HTR-8/SVneo (cell line): Measurements from ENCODE around the gene ADAMTS16.
A peak's percentile ranks its signal among the peaks of the same experiment; 100 is the strongest.

ENCODE experiments used
- DNase-seq: peaks from one replicate; pipeline ENCODE4 v3.0.0; 2011; ENCODE audit warnings: low spot score, mixed read lengths; ENCODE audit not compliant: insufficient read length
- FAIRE-seq: peaks from 2 replicates; lab custom pipeline; 2011; peaks lifted over from hg19 to GRCh38; lab: Jason Lieb, UNC

The ADAMTS16 gene

DNA sequence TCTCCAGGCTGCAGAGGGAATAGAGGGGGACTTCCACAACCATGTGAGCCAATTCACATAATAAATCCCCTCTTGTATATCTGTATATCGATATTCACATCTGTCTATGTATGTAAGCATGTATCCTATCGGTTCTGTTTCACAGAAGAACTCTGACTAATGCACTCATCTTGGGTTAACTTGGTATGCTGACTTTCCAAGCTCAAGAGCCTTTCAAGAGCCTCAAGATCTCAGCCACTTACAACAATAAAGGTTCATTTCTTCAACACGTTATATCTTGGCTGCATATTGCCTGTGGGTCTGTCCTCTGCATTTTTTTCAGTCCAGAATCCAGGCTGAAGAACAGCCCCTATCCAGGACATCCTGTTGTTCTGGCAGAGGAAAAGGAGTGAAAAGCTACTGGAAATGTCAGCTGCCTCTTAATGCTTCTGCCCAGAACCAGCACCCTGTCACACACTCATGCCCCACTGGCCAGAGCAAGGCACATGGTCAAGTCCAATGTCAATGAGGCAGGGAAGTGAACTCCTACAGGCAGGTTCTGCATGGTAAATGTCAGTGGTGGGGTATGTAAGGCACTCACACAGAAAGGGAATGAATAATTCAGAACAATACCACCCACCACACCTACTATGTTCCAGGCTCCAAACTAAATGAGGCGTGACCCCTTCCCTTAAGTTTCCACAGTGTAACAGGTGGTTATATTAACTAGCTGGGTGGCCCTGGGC lies 190.8 kb downstream of the ADAMTS16 start:
- FAIRE-seq (peak; percentile 54), DNase-seq (no peak)

DNA sequence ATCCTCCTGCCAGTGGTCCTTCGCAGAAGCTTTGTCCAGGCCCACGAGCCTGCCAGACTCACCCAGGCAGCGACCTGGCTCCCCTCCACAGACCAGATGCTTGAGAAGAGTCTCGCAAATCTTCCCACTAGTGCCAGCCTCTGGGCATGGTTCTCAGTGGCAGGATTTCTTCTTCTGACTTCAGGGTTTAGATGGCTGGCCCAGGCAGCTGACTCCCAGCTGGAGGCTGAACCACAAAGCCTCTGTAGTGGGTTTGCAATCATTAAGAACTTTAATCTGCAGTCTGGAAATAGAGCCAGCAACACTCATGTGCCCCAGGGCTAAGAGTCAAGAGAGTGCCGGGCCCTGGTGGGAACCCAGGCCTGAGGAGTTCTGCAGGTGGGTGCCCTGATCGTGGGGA lies 191.7 kb downstream of the ADAMTS16 start:
- FAIRE-seq (no peak), DNase-seq (no peak)

DNA sequence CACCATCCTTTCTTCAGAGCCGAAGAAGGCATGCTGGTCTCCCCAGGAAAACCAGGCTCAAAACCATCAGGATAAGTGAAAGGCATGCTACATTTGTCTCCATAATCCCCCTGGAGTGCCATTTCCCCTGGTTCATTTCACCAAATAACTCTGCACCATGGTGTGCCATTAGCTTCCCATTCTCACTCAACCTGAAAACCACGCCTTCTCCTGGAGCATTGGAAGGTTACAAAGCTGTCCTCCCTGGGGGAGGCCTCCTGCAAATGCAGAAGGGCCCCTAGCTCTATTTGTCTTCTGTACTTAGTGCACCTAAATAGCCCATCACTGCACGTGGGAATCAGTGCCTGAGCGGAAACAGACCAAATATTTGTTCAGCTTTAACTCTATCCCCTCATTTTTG lies 192.2 kb downstream of the ADAMTS16 start:
- DNase-seq (no peak), FAIRE-seq (peak; percentile 38)

DNA sequence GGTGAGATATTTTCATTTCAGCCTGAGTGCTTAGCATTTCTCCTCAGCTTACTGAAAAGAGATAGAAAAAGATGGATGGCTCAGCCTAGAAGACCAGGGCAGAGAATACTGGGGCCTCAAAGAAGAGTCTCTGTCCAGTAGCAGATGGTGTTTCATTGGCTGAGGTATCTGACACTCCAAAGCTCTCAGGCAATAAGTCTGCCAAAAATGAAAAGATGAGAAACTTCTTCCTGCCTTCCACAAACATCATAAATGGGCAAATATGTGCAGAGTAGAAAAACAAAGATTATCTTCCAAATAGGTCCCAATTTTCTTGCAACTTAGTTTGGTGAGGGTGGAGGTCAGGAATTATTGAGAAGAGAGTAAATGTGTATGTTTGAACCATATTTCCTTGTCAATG lies 195.0 kb downstream of the ADAMTS16 start:
- FAIRE-seq, result no peak

DNA sequence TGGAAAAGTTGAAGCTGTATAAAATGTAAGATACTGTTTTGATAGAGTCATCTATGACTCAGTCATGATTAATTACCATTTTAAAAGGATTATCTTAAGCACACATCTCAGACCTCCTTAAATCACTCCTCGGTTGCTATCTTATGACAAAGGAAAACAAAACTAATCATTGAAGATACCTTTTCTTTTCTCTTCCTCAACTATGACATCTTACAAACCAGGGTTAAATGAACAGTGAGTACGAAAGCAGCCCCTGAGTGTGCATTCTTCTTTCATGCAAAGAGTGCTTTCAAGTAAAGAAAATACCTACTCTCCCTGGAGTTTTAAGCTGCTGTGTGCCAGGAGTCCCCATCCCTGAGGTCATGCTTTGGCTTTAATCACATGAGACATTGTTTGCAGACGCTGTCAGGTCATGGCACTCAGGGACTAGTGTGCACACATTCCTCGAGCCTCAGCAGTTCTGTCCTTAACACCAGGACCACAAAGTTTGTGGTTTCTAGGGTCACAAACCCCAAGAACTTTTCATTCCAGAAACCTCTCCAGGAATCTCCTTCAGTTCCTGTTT lies 195.7 kb downstream of the ADAMTS16 start:
- DNase-seq, result peak; percentile 67

More for the DNA sequence above, 195.0 kb downstream of the ADAMTS16 start:
- DNase-seq, result no peak

DNA sequence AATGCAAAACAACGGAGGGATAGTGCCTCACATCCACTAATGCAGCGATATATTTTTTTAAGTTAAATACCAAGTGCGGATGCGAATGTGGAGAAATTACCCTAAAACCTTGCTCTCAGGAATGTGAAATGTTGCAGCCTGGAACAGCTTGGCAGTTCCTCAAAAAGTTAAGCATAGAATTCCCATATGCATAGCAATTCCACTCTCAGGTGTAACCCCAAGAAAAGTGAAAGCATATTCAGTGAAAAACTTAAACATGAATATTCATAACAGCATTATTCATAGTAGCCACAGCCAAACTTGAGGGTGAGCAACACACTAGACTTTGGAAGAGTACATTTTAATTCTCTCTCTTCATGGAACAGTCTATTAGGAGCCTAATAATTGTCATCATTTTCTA lies 199.1 kb downstream of the ADAMTS16 start:
- DNase-seq (no peak), FAIRE-seq (no peak)

More for the DNA sequence above, 195.7 kb downstream of the ADAMTS16 start:
- FAIRE-seq, result peak; percentile 72

DNA sequence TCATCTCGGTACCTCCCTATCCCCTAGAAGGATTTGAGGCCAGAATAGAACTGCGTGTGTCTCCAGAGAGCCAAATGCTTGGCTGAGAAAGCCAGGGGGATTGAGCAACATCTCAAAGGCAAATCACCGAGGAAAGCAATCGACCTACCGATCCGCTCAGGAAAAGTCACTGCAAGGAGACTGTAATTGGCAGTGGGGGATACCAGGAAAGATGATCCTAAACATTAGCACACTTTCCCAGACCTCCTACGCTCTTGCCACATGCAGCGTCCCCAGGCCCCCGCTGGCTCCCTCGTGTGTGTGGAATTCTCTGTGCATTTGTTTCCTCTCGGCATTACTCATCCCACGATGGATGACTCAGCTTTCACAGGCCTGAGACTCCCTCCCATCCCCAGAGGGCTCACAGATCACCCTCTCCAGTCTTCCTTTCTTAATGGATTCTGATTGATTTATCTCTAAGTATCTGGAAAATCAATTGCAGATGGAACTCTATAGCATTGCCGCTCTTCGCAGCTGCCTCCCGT lies 200.1 kb downstream of the ADAMTS16 start:
- FAIRE-seq (peak; percentile 95), DNase-seq (peak; percentile 97)

DNA sequence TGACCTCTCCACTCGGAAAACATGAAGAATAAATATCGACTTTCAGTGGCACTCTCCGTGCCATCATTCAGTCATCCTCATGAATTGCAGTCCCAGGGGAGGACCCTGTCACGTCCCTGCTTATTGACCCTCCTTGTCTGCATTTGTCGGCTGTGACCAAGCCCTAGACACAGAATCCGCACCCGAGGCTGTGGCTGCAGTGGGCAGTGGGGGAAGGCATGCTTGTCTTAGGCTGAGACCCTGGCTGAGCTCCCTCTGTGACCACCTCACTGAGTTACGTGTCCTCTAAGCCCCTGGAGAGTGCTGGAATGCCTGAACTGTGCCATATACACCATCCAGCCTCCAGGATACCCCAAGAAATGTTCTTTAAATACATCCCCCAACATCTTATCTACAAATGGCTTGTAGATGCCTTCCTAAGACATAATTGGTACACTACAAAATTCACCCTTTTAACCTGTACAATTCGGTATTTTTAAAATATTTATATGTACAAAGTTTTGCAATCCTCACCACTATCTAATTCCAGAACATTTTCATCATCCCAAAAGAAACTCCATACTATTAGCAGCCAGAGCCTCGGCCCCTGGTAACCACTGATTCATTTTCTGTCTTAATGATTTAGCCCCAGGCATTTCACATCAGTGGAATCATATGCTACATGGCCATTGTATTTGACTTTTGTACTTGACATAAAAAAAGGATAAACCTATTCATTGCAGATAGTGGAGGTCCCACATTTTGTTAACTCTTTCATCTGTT lies 201.6 kb downstream of the ADAMTS16 start:
- FAIRE-seq (peak; percentile 55), DNase-seq (no peak)

DNA sequence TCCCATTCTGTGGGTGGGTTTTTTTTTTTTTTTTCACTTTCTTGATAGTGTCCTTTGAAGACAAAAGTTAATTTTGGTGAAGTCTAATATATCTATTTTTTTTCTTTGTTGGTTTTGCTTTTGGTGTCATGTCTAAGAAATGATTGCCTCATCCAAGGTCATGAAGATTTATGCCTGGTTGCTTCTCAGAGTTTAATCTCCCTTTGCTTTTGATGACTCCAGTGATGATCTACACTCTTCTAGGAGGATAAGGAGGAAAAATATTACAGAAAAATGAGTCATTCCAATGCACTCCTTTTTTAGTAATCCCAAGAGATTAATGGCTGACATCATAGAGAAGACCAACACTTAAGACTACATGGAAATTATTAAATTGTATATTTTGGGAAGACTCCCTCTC lies 202.7 kb downstream of the ADAMTS16 start:
- peak; percentile 80 for DNase-seq
- FAIRE-seq, result no peak

DNA sequence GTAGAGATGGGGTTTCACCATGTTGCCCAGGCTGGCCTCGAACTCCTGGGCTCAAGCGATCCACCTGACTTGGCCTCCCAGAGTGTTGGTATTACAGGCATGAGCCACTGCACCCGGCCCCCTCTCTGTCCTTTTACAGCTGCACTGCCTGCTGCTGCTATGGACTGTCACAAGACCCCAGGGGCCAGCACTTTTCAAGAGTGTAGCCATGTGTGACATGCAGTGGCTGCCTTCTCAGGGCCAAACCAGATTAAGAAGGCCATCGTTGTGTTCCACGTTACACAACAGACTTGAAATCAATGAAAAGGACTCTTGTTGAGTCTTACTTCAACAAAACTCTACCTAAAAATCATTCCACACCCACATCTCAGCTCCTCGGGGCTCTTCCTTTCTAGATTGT lies 203.4 kb downstream of the ADAMTS16 start:
- FAIRE-seq, result no peak
- DNase-seq, result no peak

DNA sequence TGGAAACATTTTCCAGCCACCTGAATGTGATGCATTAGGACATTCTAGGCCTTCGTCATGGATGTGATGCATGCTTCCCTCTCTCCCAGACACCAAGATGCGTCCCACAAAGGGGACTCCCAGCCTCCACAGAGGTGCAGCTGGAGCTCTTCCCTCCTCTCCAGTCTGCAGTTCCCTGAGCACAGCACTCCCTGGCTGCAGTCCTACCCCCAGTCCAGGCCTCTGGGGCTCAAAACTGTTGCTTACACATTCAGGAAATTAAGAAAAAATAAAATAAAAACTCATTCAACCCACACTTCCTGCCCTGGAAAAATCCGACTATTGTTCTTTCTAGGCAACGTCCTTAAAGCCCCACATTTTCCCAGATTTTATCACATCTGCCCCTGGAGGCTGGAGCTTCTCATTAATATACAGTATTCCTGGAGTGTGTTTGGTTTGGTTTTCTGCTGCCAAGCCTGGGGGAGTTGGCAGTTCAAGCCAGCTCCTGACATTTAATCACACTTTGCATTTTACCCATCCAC lies 204.0 kb downstream of the ADAMTS16 start:
- DNase-seq, result no peak
- FAIRE-seq, result no peak

DNA sequence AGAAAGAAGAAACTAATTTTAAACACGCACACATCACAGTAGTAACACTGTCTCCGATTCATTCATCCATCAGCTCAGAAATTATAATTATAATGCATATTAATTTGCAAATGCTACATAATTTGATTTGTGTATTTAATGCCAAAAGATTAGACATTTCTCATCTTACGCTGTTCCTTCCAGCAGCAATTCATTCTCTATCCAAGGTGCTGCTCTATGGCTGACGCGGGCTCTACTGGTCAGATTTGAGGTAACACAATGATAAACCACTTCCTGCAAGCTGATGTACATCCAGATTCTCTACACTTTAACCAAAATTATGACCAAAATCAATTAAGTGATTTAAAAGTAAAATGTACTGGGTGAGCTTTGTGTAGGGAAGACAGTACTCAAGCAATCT lies 204.5 kb downstream of the ADAMTS16 start:
- no peak for FAIRE-seq
- no peak for DNase-seq

DNA sequence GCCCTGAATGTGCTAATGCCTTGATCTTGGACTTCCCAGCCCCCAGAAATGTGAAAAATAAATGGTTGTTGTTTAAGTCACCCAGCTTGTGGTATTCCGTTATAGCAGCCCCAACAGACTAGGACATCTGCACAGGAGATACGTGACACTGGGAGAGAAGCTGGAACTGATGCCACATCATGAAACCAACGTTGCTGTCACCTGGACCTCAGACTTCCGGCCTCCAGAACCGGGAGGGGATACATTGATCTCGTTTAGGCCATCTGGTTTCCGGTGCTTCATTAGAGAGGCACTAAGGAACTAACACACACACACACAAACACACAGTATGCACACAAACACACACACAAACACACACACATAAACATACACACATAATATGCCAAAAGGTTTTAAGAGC lies 207.3 kb downstream of the ADAMTS16 start:
- FAIRE-seq (peak; percentile 80), DNase-seq (no peak)

DNA sequence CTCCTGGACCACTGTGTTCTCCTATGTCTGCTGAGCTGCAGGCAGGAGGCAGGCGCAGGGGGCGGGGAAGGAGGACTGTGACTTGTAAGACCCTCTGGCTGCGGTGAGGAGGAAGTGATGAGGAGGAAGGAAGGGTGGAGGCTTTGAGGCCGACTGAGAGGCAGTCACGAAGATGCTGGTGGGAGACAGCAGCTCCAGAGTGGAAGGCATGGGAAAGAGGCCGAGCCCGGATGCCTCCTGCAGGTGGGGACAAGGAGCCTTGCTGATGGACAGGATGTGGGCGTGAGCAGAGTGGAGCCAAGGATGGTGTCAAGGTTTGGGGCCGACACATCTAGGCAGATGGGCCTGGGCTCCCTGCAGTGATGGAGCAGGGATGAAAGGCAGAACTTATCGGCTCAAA lies 208.0 kb downstream of the ADAMTS16 start:
- FAIRE-seq (peak; percentile 69), DNase-seq (no peak)

DNA sequence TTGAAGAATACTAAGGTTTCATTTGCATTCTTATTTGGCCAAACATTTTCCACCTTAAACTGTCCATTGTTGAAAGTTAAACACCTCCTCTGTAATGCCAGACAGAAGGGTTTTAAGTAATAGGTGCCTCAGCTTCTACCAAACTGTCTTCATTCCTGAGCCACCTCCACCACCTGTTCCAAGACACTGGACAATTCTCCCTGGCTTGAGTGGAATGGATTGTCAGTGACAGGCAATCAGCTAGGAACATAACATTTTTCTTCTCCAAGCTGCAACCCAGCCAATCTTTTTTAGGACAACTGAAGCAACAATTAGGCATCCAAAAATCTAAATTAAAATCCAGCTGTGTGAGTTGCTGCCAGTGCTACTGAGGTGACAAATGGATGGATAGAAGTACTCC lies 208.4 kb downstream of the ADAMTS16 start:
- FAIRE-seq (no peak), DNase-seq (no peak)

DNA sequence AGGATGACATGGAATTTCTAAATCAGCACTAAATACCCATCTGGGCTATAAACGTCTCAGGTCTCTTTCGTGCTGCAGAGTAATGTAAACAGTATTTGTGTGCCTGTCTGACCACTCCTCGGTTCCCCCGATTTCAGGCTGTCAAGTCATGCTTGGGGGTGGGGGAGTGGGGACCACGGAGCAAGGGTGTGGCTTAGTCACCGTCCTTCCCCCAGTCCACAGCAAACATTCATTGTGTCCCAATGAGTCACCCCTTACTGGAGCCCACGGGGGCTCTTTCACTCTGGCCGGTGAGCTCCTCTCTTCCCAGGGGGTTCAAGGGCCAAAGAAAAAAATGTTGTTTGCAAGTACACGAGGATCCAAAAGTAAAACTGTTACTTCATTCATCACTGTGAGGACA lies 210.0 kb downstream of the ADAMTS16 start:
- peak; percentile 73 for DNase-seq

DNA sequence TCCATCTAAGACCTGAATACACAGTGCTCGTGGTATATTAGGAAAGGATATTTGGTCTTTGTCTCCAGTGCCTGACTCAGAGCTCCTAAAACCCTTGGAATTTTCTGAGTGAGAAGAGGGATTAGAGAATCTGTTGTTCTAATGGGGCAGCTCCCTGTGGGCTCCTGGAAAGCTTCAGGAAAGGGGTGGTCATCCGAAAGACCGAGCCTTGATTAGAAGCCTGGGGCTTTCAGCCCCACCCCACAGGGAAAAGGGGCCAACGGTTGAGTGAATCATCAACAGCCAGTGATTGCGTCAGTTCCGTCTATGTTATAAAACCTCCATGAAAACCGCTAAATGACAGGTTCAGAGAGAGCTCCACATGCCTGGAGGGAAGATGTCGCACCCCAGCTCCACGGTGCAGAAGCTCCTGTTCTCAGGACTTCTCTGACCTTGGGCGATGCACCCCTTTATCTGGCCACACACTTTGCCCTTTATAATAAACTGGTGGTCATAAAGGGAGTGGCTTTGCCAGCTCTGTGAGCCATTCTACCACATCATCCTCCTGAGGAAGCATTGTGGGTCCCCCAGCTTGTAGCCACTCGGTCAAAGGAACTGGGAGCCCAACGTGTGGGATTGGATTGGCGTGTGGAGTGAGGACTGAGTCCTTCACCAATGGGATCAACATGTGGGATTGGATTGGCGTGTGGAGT lies 211.3 kb downstream of the ADAMTS16 start:
- FAIRE-seq (peak; percentile 40), DNase-seq (peak; percentile 92)

More for the DNA sequence above, 210.0 kb downstream of the ADAMTS16 start:
- FAIRE-seq, result peak; percentile 72

DNA sequence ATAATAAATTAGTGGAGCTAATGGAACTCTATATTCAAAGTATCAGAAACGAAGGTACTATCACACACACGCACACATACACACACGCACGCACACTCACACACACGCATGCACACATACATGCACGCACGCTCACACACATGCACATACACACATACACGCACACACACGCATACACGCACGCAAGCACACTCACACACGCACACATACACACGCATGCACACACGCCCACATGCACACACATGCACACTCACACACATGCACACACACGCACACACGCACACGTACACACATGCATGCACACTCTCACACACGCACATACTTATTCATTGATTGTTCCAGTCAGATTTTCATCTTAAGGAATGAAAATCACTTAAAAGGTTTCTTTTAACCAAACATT lies 212.5 kb downstream of the ADAMTS16 start:
- FAIRE-seq (peak; percentile 87), DNase-seq (no peak)

DNA sequence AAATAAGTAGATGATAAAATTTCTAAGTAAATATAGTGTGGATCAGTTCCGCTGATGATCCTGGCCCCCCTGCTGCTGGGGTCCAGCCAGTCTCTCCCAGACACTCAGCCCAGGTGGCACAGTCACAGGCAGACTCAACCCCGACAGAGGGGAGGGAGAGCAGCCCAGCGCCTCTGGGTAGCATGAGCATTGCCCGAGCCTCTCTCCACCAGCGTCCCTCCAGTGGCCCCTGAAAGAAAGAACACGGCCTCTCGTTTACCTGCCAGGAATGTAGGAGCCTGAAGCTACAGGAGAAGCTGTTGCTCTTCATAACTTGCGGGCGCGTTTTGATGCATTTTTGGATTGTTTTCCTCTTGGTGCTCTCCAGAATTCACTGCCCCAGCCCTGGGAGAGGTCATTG lies 213.6 kb downstream of the ADAMTS16 start:
- DNase-seq, result no peak
- FAIRE-seq, result no peak

DNA sequence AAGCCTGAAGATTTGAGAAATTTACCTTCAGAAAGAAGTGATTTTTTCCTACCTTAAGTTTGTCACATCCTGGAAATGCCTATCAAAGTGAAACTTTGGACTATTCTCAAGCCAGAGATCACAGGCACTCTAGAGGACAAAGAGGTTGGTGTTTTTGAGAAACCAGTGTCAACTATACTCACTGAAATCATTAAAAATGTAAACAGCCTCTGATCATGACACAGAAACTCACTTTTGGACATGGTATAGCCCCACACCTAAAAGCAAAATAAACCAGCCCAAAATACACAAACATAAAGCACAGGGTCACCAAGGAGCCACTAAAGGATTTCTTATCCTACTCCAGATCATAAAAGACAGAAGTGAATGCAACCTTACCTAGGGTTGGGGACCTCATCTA lies 216.6 kb downstream of the ADAMTS16 start:
- DNase-seq (no peak), FAIRE-seq (no peak)
